Cardiac muscle cell (in vitro differentiated cells and primary cell): Measurements from ENCODE around the gene STAT5A. TPM values are rescaled to one million over a fixed set of nuclear protein-coding genes. Genes with fewer than 3 reads are reported as not detected.
"Not testable (repeated sequence)": the region's sequence is repeated elsewhere in the genome, so short reads cannot be mapped to it uniquely, and the experiment has no call there.

Experiments
- DNase-seq, 2 donors: peaks; one replicate each; pipeline versions ENCODE4 v3.0.0 to v3.0.0-alpha.2; 2010 to 2017; ENCODE audit warnings: low read depth in 1 of 2, low spot score in 1 of 2
- H3K27ac ChIP-seq: fragments of 200-600 bp; sonication (generic); 2 replicates; pipeline ENCODE4 v1.5.1; 2016
- H3K27me3 ChIP-seq: fragments of 200-600 bp; sonication (generic); 2 replicates; pipeline ENCODE4 v1.6.0; 2016; ENCODE audit warnings: control low read depth
- H3K36me3 ChIP-seq: fragments of 200-600 bp; sonication (generic); 2 replicates; pipeline ENCODE4 v1.5.1; 2016; ENCODE audit warnings: control low read depth
- H3K4me1 ChIP-seq: fragments of 200-600 bp; sonication (generic); 2 replicates; pipeline ENCODE4 v1.8.1; 2017; ENCODE audit warnings: low read depth, mild to moderate bottlenecking, mixed run types
- H3K4me3 ChIP-seq: fragments of 200-600 bp; sonication (generic); 2 replicates; pipeline ENCODE4 v1.5.1; 2016; ENCODE audit warnings: mild to moderate bottlenecking
- H3K9me3 ChIP-seq: fragments of 200-600 bp; sonication (generic); 2 replicates; pipeline ENCODE4 v1.5.1; 2017; ENCODE audit warnings: low read depth, mild to moderate bottlenecking, control low read depth
- polyA plus RNA-seq: library from polyadenylated mRNA; unstranded; fragments of >200 nt; fragmentation: Nextera tagmentation; extraction: Ambion mirVana; gene quantifications from 2 replicates; pipeline ENCODE4 v1.2.1, GENCODE V29; 2016
- total RNA-seq: library from RNA; depleted of rRNA; stranded (reverse); fragments of >200 nt; gene quantifications from 2 replicates; pipeline ENCODE4 v1.2.3, GENCODE V29; 2016
- TF ChIP-seq, protein P1 (sequence below): IDR thresholded peaks from 2 replicates; pipeline ENCODE4 v1.5.1; 2012; ENCODE audit warnings: low read depth, mild to moderate bottlenecking, low read length

The STAT5A gene
- total and polyA plus RNA-seq, 2 experiments from 2014 or later = 8.2 to 12.2 TPM

DNA sequence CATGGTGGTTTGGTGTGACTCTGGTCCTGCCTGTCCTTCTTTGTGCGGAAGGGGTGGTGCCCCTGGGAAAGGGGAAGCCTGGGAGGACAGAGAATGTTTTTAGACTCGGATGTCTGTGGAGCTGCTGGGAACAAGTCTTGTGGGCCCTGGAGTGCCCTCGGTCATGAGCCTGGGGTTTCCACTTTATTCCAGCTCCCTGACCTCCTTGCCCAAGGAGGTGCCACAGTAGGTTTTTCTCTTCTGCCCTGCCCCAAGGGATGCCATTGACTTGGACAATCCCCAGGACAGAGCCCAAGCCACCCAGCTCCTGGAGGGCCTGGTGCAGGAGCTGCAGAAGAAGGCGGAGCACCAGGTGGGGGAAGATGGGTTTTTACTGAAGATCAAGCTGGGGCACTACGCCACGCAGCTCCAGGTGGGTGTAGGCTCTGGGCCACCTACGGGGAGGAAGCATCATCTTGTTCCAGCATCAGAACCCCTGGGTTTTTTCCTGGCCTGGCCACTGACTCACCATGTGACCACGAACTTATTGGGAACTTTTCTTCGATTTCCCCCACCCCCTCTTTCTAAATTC, 1.4 kb downstream of the STAT5A start:
- TF ChIP-seq, protein P1, sequence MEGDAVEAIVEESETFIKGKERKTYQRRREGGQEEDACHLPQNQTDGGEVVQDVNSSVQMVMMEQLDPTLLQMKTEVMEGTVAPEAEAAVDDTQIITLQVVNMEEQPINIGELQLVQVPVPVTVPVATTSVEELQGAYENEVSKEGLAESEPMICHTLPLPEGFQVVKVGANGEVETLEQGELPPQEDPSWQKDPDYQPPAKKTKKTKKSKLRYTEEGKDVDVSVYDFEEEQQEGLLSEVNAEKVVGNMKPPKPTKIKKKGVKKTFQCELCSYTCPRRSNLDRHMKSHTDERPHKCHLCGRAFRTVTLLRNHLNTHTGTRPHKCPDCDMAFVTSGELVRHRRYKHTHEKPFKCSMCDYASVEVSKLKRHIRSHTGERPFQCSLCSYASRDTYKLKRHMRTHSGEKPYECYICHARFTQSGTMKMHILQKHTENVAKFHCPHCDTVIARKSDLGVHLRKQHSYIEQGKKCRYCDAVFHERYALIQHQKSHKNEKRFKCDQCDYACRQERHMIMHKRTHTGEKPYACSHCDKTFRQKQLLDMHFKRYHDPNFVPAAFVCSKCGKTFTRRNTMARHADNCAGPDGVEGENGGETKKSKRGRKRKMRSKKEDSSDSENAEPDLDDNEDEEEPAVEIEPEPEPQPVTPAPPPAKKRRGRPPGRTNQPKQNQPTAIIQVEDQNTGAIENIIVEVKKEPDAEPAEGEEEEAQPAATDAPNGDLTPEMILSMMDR = no peak
- H3K27ac ChIP-seq = no peak overlapping the region

DNA sequence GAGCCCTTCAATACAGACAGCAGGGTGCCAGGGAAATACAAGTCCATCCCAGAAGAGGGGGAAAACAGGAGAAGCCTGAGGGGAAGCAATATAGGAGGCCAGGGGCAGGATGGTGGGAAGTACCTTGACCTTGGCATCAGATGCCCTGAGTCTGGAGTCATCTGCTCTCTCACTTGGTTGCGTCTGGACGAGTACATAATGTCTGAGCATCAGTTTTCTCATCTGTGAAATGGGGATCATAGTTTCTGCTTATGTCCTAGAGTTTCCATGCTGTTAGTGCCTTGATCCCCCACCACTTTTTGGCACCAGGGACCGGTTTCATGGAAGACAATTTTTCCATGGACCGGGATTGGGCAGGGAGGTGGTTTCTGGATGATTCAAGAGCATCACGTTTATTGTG, 2.3 kb downstream of the STAT5A start:
- no peaks in the 10 kb centered on the region for H3K9me3 ChIP-seq
- TF ChIP-seq, protein P1 = no peak
- no peak for DNase-seq
- no peak overlapping the region for H3K4me3 ChIP-seq
- no peaks in the 10 kb centered on the region for H3K36me3 ChIP-seq
- no peaks in the 10 kb centered on the region for H3K4me1 ChIP-seq
- H3K27me3 ChIP-seq = peaks cover 31% of the 10 kb centered on the region
- H3K27ac ChIP-seq = no peak overlapping the region

More for the DNA sequence above, 1.4 kb downstream of the STAT5A start:
- DNase-seq = no peak
- peaks cover 31% of the 10 kb centered on the region for H3K27me3 ChIP-seq
- H3K4me1 ChIP-seq = no peaks in the 10 kb centered on the region
- no peak overlapping the region for H3K4me3 ChIP-seq
- no peaks in the 10 kb centered on the region for H3K36me3 ChIP-seq
- H3K9me3 ChIP-seq = no peaks in the 10 kb centered on the region

GRCh38 chr17:42291129-42291528, 2.8 kb downstream of the STAT5A start:
- Histone ChIP-seq H3K27ac (no peak overlapping the region), H3K27me3 (peaks cover 31% of the 10 kb centered on the region), H3K9me3 (no peaks in the 10 kb centered on the region), H3K4me3 (no peak overlapping the region), H3K36me3 (no peaks in the 10 kb centered on the region), H3K4me1 (no peaks in the 10 kb centered on the region)
- TF ChIP-seq, protein P1 = no peak
- no peak for DNase-seq

GRCh38 chr17:42294469-42295398, 6.4 kb downstream of the STAT5A start:
- no peak overlapping the region for H3K27ac ChIP-seq
- no peaks in the 10 kb centered on the region for H3K9me3 ChIP-seq
- no peaks in the 10 kb centered on the region for H3K27me3 ChIP-seq
- TF ChIP-seq, protein P1 = no peak
- no peak overlapping the region for H3K4me3 ChIP-seq
- DNase-seq = no peak
- H3K4me1 ChIP-seq = no peaks in the 10 kb centered on the region
- H3K36me3 ChIP-seq = no peaks in the 10 kb centered on the region

DNA sequence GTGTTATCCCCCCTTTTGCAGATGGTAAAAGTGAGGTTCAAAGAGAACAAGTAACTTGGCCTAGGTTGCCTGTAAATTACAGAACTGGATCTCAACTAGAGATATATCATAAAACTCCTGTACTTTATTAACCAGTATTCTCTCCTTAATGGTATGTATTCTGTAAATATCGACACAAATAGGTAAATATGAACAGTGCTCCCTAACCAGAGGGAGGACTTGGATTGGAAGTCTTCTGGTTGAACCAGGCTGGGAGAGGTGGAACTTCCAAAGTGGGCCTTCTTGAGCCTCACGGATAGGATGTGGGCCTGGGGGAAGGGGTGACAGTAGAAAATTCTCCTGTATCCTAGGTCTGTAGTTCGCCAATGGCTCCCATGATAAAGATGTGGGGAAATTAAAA, 7.7 kb downstream of the STAT5A start:
- TF ChIP-seq, protein P1 = no peak
- no peaks in the 10 kb centered on the region for H3K36me3 ChIP-seq
- no peak overlapping the region for H3K27ac ChIP-seq
- no peaks in the 10 kb centered on the region for H3K9me3 ChIP-seq
- H3K4me1 ChIP-seq = no peaks in the 10 kb centered on the region
- no peak overlapping the region for H3K4me3 ChIP-seq
- no peak for DNase-seq
- no peaks in the 10 kb centered on the region for H3K27me3 ChIP-seq

DNA sequence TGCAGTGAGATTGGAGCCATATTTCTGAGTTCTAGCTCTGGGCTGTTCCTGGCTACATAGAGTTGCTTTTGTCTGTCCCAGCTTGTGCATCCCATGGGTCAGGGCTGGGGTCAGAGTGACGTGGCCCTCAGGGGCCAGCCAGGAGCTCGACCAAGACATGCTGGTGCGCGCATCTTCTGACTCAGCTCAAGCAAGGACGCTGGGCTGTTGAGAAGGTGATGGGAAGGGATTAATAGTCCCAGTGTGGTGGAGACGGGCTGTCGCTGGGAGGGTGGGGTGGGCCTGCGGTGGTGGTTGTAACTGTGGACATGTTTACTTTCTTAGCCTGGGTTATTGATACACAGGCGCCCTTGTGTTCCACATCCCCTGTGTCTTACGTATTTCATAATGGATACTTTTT, 9.5 kb downstream of the STAT5A start:
- H3K36me3 ChIP-seq, H3K9me3 ChIP-seq, H3K4me1 ChIP-seq: not testable (repeated sequence)

DNA sequence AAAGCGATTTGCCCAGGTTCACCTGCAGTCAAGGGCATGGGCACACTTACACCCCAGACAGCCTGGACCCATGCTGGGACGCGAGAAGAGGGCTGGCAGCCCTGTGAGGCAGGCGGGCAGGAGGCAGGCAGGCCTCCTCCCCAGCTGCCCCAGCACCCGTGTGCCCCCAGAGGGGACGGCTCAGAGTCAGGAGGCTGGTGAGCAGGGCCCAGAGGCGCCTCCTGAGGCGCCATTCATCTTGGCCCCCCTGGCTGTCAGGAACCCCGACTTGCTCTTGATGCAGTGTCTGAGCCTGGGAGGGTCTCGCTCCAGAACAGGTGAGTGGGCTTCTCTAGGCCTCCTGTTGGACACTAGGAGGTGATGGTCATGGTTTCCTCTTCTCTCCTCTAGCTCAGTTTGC, 11.1 kb downstream of the STAT5A start:
- not testable (repeated sequence) for H3K4me1 ChIP-seq, H3K4me3 ChIP-seq, H3K9me3 ChIP-seq, H3K27me3 ChIP-seq, H3K27ac ChIP-seq, DNase-seq, H3K36me3 ChIP-seq

More for the DNA sequence above, 9.5 kb downstream of the STAT5A start:
- not testable (repeated sequence) for DNase-seq, H3K4me3 ChIP-seq, H3K27me3 ChIP-seq, H3K27ac ChIP-seq

DNA sequence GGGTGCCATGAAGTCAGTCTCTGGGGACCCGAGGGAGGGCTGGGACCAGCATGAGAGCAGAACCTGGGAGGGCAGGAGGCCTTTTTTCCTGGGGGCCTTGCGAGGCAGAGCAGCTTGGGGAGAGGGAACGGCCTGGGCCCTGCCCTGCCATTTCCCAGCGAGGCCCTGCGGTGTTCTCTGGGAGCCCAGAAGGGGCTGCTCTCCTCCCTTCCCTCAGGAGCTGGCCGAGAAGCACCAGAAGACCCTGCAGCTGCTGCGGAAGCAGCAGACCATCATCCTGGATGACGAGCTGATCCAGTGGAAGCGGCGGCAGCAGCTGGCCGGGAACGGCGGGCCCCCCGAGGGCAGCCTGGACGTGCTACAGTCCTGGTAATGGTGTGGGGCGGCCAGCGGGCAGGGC, 11.6 kb downstream of the STAT5A start:
- DNase-seq, H3K4me3 ChIP-seq, H3K36me3 ChIP-seq, H3K9me3 ChIP-seq, H3K4me1 ChIP-seq, H3K27ac ChIP-seq, H3K27me3 ChIP-seq: not testable (repeated sequence)
